ENCODE measurements around the gene PIP5K1B.

Gene PIP5K1B

GRCh38 chr9:68711932-68712331, 6.9 kb downstream of the PIP5K1B start:
- no peak for DNase-seq (ENCODE audit: low read depth)
- no peak for TF ChIP-seq CTCF (IDR thresholded peaks at IDR 0.05; ENCODE audit: insufficient read depth, low read depth, low read length, missing control alignments)
- no peak overlapping the region for H3K4me3 ChIP-seq (ENCODE audit: low read depth, low read length)

- H3K4me3 ChIP-seq (ENCODE audit: low read depth, low read length) = no peak overlapping the region
- peak; percentile 33 for DNase-seq (ENCODE audit: low read depth)
- TF ChIP-seq CTCF (IDR thresholded peaks at IDR 0.05; ENCODE audit: insufficient read depth, low read depth, low read length, missing control alignments) = no peak
Observed at GRCh38 chr9:68714416-68715180, 9.6 kb downstream of the PIP5K1B start.

DNA sequence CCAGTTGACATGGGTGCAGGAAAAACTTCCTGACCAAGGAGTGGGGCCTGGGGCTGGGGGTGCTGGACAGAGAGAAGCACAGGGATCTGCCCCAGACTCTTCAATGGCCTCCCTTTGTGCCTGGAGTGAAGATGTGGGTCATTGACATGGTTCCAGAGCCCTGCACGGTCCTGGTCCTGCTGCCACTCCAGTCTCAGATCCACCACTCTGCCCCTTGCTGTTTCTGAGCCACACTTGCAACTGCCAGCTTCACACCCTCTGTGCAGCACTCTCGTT, 10.1 kb downstream of the PIP5K1B start:
- TF ChIP-seq CTCF (IDR thresholded peaks at IDR 0.05; ENCODE audit: insufficient read depth, low read depth, low read length, missing control alignments) = no peak
- no peak for DNase-seq (ENCODE audit: low read depth)
- H3K4me3 ChIP-seq (ENCODE audit: low read depth, low read length) = no peak overlapping the region

DNA sequence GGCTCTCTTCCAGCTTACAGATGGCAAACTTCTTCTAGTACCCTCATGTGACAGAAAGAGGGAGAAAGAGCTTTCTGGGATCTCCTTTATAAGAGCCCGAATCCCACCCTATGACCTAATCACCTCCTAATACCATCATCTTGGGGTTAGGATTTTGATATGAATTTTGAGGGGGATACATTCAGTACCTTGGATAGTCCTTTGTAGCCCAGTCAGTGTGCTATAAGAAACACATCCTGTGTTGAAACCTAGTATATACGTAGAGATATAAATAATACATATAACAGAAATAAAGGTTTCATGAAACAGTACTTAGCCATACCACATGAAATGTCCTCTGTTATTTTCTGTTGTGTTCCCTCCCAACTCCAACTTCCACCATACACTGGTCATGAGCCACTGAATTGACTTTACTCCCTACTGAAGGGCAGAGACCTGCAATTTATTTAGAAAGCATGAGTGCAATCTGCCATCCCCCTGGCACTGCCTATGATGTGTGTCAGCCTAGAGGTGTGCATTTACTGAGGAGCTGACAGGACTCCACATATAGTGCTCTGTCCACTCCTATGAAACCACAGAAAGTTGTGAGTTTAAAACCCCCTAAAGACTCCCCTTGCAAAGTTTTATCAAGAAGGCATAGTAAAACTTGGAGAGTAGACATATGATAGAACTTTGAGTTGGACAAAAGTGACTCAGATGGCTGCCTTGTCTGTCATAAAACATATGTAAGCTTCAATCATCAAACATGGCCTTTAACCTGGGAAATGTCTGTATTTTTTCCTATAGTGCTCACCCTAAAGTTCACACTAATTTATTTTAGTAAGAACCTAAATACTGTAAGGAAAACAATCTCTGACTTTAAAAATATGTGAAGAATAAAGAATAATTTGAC, 12.8 kb downstream of the PIP5K1B start:
- TF ChIP-seq CTCF (IDR thresholded peaks at IDR 0.05; ENCODE audit: insufficient read depth, low read depth, low read length, missing control alignments) = no peak
- DNase-seq (ENCODE audit: low read depth) = no peak
- H3K4me3 ChIP-seq (ENCODE audit: low read depth, low read length) = no peak overlapping the region

GRCh38 chr9:68719847-68720246, 14.8 kb downstream of the PIP5K1B start:
- no peak for DNase-seq (ENCODE audit: low read depth)
- no peak overlapping the region for H3K4me3 ChIP-seq (ENCODE audit: low read depth, low read length)
- TF ChIP-seq CTCF (IDR thresholded peaks at IDR 0.05; ENCODE audit: insufficient read depth, low read depth, low read length, missing control alignments) = no peak

- no peak overlapping the region for H3K4me3 ChIP-seq (ENCODE audit: low read depth, low read length)
- DNase-seq (ENCODE audit: low read depth) = no peak
- no peak for TF ChIP-seq CTCF (IDR thresholded peaks at IDR 0.05; ENCODE audit: insufficient read depth, low read depth, low read length, missing control alignments)
Observed at GRCh38 chr9:68720656-68721313, 15.7 kb downstream of the PIP5K1B start.

Data from GM12865 (cell line).